Measurements from ENCODE around the gene ARHGAP21.
"Not testable (repeated sequence)": the region's sequence is repeated elsewhere in the genome, so short reads cannot be mapped to it uniquely, and the experiment has no call there.

ARHGAP21 gene

DNA sequence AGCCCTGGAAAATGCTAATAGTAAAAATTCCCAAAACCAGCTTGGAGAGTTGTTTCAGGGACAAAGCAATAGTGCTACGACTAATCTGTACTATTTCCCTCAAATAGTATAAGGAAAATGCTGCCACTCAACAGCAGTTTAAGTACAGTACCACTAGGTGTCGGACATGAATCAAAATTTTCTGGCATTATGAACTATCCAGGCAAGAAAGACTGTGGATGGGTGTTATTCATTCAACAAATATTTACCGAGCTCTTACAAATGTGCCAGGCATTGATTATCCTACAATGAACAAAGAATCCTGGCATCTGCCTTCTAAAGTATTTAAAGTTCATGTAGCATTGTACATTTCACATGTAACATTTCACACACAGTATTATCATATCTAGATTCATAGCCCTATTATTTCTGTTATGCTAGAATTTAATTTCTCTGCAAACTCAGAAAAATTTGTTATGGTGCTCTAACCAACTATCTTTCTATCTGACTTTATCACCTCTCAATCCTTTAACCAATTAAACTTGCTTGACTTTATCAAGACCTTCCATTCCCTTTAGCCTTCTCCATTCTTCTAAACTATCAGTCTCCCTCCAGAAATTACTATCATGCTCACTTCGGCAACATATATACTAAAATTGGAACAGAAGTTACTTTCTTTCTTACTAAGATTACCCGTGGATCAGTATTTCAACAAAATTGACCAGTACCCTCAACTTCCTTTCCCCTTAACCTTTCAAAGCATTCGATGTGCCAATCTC, 80.6 kb downstream of the ARHGAP21 start:
- DNase-seq (ENCODE audit: low read depth in 2 of 2): peak; percentile 73 to 76

DNA sequence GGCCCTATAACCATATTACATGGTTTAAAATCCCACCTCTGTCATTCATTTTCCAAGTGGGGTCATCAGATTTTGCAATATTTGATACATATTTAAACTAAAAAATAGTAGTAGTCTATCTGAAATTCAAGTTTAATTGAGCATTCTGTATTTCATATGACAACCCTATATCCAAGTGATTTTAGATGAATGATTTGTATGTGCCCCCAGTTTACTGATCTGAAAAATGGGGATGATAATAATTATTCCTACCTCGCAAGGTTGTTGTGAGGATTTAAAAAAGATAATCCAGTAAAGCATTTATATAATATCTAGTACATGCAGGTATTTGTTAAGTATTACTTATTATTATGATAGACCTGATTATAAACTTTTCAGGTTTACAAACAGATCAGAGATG, 84.6 kb downstream of the ARHGAP21 start:
- no peak for DNase-seq (ENCODE audit: low read depth in 2 of 2)

DNA sequence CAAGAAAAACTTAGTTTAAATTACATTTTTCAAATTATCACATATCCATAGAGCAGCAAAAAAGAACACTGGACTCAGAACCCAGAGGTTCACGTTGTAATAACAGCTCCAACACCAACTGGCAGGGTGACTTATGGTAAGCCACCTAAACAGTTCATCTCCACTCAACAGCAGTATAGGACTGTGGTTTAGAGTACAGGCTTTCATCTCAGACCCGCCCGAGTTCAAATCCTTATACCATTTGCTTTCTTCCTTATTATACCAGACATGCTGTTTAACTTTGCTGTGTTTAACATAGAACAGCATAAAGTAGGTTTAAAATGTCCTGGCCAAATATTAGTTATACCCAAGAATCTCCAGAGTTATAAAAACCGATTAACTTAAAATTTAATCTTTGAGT, 97.9 kb downstream of the ARHGAP21 start:
- no peak for DNase-seq (ENCODE audit: low read depth in 2 of 2)

DNA sequence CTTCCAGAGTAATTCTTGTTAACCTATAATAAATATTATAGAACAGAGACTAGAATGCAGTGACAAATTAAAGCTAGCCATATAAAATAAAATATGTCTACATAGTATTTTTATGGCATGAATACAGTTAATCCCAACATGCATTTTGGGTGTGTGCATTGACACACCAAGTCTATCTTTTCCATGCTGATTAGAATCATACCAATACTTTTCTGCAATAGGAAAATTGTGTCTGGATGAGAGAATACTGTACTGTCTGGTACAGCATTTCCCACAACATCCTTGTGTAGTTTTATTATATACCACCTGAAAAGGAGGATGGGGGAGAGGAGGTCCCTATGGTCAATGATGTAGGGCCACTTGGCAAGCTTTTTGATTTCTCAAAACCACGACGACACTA, 100.3 kb downstream of the ARHGAP21 start:
- no peak for DNase-seq (ENCODE audit: low read depth in 2 of 2)

DNA sequence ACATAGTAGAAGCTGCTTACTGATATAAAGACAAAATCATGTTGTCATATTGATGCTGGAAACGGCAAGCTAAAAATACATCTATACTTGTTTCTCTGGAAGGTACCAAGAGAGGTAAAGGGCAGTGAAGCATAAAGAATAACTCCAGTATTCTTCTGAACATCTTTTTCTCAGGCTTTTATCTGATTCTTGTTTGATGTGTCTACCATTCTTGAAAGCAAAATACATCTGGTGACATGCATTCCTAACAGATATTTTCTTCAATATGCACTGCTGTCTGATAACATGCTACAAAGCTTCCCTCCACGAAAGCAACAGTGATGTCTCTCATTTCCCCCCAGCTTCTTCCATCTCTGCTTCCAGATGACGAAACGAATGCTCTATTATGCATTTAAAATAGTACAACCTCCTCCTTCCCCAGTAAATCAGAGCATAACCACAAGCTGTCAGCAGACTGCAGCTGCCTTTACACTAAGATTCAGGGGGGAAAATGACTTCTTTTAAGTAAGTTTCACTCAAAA, 100.8 kb downstream of the ARHGAP21 start:
- DNase-seq (ENCODE audit: low read depth in 2 of 2): peak; percentile 32 to 34

DNA sequence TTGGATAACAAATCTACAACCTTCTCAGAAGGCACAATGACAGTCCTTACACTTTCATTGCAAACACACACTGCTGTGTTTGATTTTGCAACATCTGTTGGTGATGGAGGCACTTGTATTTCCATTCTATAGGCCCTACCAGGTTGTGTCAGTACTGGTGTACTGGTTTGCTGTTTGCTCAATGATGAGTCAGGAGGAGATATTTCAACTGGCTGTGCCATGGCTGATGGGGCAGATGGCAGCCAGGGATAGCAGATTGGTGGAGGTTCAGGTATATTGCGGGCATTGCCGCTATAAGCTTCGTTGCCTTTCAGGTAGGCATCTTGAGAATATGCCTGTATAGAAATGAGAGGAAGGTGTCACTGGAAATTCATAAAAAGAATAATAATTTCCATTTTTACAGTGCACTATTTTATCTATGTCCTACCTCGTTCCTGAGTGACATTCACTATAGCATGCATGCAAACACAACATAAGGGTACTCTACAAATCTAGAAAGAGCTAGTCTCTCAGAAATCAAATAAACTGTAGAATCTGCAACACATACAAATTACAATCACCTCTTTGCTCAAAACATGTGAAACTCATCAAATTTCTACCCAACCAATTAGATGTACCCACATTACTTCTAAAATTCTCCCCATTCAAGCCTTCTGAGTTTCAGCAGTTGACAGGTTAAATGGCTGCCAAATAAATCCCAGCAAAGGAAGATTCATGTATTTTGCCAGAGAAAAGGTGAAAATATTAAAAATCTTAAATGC, 102.5 kb downstream of the ARHGAP21 start:
- not testable (repeated sequence) for DNase-seq (ENCODE audit: low read depth in 2 of 2)

DNA sequence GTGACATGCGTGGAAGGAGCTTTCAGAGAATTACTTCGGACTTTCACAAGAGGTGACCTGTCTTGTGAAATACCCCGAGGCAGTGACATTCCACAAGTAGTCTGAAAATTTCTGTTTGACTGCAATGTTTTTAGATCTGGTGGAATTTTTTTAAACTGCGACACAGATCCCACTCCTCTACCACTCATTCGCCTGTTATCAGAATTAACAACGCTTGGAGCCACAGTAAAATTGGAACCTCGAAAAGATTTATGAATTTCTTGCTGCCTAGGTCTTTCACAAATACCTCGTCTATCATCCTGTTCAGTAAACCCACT, 103.7 kb downstream of the ARHGAP21 start:
- not testable (repeated sequence) for DNase-seq (ENCODE audit: low read depth in 2 of 2)

DNA sequence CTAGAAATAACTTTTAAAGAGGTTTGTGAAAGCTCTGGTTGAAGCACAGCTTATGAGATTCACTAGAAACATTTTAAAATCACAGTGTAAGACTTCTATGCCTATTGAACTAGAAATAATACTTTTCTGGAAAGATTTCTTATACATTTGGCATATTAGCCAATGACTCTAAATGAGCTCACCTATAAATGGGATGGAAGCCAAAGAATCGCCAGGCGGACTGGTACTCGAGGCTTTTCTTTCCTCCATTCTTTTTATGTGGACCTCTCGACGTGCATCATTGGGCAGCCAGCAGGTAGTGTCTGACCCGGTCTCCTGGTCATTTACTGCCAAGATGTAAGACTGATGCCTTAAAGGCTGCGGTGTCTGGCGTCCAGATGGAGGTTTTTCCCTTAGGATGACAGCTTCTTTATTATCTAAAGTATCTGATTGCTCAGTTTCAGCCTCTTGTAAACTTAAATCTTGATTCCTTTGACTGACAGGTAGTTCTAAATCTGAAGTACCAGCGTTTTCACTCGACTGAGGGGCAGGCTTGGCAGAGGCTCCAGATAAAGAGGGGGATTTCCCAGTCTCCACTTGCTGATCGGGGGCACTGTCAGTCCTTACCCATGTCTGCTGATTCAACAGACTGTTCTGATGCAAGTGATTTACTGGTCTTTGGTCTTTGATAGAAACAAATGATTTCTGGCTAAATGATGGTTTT, 104.2 kb downstream of the ARHGAP21 start:
- DNase-seq (ENCODE audit: low read depth in 2 of 2): not testable (repeated sequence)

DNA sequence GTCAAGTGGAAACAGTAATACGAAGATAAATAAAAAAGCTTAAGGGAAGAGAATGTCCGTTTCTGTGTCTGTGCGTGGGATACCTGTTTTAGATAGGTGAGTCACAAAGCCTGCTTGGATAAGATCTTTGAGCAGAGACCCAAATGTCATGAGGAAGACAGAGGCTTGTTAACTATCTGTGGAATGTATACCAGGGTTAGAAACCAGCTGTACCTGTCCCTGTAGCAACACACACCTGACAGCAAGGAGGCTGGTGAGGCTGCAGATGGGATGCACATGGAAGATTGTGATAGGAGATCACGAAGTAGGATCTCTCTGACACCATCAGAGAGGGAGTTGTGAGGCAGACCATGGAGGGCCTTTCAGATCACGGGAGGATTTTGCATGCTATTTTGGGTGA, 105.3 kb downstream of the ARHGAP21 start:
- DNase-seq (ENCODE audit: low read depth in 2 of 2): no peak

DNA sequence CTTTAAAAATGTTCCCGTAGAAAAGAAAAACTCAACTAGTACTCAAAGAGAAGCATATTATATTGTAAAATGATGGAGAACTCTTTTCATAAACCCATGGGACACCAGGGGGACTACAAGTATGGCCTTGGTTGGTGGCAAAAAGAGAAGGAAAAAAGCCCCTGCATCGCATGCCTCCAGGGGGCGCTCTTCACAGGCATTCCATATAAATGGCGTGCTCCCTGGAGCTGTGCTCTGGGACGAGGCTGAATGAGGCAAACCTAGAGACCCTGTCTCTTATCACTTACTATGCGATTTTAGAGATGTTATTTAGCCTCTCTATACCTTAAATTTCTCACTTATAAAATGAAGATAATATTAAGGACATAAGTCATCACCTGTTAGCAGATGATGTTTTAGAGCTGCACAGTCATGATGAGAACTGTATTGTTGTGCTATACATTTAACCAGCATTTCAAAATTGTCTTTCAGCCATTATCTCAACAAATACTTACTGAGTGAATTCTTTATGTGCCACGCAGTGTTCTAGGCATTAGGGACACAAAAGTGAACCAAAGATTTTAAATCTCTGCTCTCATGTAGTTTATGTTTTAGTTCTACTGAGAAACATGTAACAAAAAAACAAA, 105.8 kb downstream of the ARHGAP21 start:
- DNase-seq (ENCODE audit: low read depth in 2 of 2): no peak

DNA sequence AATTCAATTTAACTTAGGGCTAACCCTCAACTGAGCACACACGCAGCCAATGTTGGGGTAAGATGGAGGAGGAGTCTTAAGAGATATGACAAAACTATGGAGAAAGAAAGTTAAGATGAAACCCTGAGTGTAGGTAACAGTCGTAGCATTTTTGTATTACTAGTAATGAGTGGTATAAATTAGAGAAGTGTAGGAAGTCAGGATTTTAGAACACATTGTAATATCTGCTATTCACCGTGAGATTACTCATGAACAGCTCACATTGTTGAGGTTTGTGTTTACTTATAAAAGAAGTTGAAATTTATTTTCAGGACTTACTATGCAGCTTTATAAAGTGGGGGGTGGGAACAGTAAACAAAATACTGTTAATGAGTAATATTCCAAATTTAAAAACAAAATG, 107.2 kb downstream of the ARHGAP21 start:
- DNase-seq (ENCODE audit: low read depth in 2 of 2): no peak

DNA sequence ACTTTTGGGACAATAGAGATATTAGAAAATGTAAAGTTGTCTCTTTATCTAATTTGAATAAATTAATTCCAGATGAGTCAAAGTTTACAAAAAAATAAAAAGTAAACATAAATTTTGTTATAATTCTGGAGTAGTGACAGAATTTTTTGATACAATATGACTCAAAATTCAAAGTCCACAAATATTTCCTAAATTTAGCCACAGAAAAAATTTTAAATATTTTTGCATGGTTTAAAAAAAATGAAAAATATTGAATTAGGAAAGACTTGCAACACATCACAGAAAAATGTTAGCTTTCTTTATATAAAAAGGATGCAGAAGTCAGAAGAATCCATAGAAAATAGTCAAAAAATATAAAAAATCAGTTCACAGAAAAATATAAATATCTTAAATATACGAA, 117.7 kb downstream of the ARHGAP21 start:
- DNase-seq (ENCODE audit: low read depth in 2 of 2): no peak

DNA sequence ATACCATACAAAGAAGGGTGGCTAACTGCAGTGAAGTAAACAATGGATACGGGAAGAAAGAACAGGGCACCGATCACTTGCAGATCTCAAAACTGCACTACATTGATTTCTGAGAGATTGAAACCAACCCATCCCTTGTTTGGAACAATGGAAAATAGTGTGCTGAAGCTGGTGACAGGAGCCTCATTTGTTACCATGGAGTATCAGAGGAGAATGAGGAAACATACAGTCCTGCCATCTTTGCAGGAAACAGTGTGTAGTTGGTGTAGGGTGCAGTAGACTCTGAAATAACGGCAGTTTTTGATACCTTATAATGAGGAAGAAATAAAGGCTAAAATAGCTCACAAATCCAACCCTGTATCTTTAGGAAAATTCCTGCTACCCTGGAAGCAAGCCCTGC, 118.5 kb downstream of the ARHGAP21 start:
- DNase-seq (ENCODE audit: low read depth in 2 of 2): no peak

DNA sequence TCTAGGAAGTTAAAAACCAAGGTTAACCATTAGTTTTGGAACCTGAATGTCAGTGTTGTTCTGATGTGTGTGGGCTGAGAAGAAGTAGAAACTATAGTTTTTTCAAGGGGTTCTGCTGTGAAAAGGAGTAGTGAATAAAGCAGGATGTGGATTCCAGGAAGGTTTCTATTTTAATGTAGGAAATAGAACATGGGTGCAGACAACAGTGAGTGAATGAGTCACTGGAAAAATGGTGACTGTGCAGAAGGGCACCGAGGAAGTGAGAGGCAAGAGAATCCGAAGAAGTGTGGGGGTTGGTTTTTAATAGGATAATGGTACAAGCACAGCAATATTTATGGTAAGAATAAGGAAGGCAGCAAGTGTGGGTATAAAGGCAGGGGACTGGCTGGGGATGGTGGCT, 120.4 kb downstream of the ARHGAP21 start:
- DNase-seq (ENCODE audit: low read depth in 2 of 2): no peak

DNA sequence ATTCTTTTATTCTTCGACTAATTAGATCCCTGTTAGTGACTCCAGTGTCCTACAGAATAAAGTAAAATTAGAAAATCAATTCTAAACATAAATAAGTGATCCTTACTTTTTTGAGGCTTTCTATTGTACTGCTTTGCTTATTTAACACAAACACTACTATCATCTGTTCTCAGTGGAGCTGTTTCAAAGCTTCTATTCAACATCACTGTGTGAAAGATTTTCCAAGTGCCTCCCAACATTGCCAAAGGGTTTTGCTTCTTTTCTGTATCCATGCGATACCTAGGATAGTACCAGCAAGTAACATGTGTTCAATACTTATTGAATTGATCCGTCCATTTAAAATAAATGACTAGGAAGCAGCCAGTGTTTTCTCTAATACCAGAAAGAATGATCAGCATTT, 125.7 kb downstream of the ARHGAP21 start:
- DNase-seq (ENCODE audit: low read depth in 2 of 2): no peak

DNA sequence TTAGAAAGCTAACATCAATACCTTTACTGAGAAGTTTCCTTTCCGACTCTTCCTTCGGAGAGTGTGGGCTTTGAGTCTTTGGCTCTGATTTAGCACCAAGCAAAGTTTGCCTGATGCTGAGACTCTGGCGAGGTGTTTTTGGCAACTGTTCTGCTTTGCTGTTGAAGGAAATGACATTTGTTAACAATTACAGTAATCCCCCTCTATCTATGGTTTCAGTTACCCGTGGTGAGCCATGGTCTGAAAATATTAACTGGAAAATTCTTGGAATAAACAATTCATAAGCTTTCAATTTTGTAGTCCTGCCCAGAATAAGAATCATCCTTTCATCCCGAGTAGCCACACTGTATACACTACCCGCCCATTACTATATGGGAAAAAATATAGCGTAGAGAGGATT, 126.3 kb downstream of the ARHGAP21 start:
- peak; percentile 54 to 64 for DNase-seq (ENCODE audit: low read depth in 2 of 2)

DNA sequence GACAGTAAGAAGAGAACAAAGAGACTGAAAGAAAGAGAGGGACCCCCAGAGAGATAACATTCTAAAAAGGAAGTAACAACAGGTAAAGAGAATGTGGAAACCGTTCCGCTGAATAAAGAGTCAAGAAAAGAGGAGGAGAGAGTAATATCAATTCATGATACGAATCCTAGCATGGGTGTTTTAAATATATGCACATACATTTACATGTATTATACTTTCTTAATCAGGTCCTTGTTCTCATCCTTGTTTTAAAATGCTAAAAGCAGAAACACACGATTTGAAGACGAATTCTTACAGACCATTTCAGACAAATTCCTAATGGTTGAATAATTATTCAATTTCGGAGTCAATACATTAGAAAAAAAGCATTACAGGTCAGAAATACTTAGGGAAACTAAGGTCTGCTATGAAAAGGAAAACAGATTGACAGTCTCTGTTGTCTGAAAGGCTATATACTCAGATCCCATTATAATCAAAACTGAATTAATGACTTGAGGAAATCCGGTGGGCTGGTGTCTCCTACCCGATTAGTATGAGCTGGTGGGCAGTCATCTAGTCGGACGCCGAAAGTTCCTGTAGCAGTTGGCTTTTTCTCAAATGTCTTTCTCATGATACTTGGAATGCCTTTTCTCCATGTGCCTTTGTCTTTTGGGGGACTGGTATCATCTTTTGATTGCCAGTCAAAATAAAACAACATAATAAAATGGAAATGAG, 127.3 kb downstream of the ARHGAP21 start:
- no peak for DNase-seq (ENCODE audit: low read depth in 2 of 2)

DNA sequence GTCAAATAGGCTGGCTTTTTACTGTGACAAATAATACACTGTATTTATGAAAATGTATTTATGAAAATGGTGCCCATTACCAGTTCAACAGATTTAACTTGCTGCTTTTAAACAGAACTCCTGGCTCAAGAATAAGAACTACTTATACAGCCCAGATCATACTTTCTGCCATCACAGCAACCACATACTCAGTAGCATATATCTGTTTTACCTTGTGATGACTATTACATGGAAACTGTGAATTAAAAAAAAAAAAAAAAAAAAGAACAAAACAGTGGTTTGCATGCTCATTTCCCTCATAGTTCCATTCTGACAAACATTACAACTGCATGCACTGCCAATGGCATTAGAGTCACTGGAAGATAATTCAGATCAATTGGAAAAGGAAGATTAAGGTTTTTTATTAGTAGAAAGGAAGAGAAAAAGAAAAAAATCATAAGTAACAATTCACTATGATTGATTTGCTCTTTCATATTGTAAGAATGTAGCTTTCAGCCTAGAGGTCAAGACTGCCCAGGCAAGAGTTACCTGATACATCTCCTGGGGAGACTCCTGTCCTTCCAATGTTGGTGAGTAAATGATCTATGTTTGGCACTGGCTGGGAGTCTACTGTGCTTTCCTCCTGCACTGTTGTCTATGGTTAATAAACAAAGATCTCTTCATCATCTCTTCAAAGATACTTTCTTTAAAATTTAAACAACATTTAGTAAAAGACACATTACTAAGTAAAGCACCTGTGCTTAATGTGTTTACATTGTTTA, 132.8 kb downstream of the ARHGAP21 start:
- no peak for DNase-seq (ENCODE audit: low read depth in 2 of 2)

DNA sequence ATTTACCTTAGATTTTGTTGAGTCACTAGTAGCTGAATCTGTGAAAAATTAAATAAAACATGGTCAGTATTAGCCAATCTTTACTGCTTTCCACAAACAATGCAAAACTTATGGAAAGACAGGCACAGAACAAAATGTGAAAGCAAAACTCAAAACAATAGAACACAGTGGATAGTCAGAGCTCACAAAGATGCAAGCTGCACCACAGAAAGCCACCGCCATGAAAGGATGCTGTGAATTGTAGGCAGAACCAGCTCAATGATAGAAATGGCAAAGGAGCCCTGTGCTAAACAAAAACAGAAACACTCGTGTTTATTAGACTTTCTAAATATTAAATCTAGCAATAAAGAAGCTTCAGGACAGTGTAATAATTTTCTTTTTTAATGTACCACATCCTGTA, 134.4 kb downstream of the ARHGAP21 start:
- DNase-seq (ENCODE audit: low read depth in 2 of 2): no peak

DNA sequence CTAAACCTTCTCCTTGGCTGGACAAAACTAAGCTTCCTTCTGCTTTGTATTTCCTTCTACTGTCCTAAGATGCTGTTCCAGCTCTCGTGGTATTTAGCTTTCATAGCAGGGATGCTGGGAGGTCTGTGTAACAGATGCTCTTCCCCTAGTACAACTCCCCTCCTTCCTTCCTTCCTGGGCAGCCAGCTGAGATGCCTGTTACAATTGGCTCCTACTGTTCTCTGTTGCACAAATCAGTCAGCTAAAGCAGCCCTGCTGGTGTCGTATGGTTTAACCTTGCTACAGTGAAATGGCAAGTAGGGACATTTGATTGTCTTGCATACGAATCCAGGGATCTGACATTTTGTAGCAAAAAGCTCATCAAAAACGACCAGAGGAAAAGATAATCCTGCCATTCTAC, 143.8 kb downstream of the ARHGAP21 start:
- no peak for DNase-seq (ENCODE audit: low read depth in 2 of 2)

DNA sequence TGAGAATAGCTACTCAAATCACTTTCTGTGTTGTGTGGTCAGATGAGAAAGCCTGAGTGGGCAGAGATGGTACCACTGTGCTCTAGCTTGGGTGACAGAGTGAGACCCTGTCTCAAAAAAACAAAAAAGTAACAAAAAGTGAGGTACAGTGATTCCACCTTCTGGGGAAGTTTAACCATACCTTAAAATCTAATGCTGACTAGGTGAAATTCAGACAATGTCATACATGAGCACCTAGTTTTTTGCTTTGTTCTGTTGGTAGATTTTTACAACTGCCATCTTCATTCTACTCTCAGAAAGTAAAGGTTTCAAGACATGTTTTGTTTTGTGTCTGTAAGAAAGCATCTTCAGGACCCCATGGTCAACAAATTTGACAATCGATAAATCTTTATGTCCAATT, 144.2 kb downstream of the ARHGAP21 start:
- DNase-seq (ENCODE audit: low read depth in 2 of 2): no peak

Data from fibroblast of skin of left quadriceps (primary cell).